Spleen (tissue), 7 donors: Measurements from ENCODE around the gene RNF212.

ENCODE experiments used
- CTCF ChIP-seq, 11 experiments: fragments of 200-600 bp in 7 of 11; fragments of 450-650 bp in 4 of 11; sonication (generic) in 4 of 11; IDR thresholded peaks in 8 of 11; conservative IDR thresholded peaks in 3 of 11; 1 replicate in 7 of 11; 2 replicates in 4 of 11; pipeline versions ENCODE4 v1.4.0 to v1.8.0; 2016 to 2021; ENCODE audit warnings: antibody characterized with exemption in 11 of 11, inconsistent platforms in 4 of 11, mild to moderate bottlenecking in 1 of 11
- POLR2A ChIP-seq, 3 donors: fragments of 450-650 bp; IDR thresholded peaks; one replicate each; pipeline ENCODE4 v1.5.1; 2017; ENCODE audit warnings: antibody characterized with exemption in 3 of 3, mild to moderate bottlenecking in 1 of 3
- POLR2AphosphoS5 ChIP-seq, 3 donors: sonication (generic); formaldehyde crosslinking; IDR thresholded peaks; one replicate each; pipeline ENCODE4 v1.5.1; 2017; ENCODE audit warnings: antibody characterized with exemption in 3 of 3
- donor health status: DM: no; HTN: no; CAD: no; lungs with moderate emphysema.
- donor health status: DM: no; HTN: no; CAD: no.
- donor health status: DM: no; HTN: no; CAD: no.

- TF ChIP-seq CTCF (IDR thresholded peaks at IDR 0.05 in 8 of 11, conservative IDR thresholded peaks at IDR 0.05 in 3 of 11) (no peak), POLR2A (IDR thresholded peaks at IDR 0.05) (no peak), POLR2AphosphoS5 (IDR thresholded peaks at IDR 0.05) (no peak)
Measured at GRCh38 chr4:1061760-1062159, 51.6 kb downstream of the RNF212 start.
